ENCODE measurements around the gene UQCRHL. TPM values are rescaled to one million over a fixed set of nuclear protein-coding genes. Genes with fewer than 3 reads are reported as not detected.
A peak's percentile ranks its signal among the peaks of the same experiment; 100 is the strongest.

UQCRHL gene
- total and polyA plus RNA-seq, 2 of the 4 experiments (the other 2 are of a cell fraction) = 1.4 to 2.4 TPM

GRCh38 chr1:15757575-15758342, 49.7 kb downstream of the UQCRHL start:
- Histone ChIP-seq H2AK9ac (replicated peaks; ENCODE audit: low read depth, low read length, poor library complexity) (peak overlapping the region; percentile 93), H3K18ac (ENCODE audit: low read depth, low read length) (peak overlapping the region; percentile 48; the same call in 1 of the 2 replicates), H3K14ac (replicated peaks; ENCODE audit: low read depth, low read length) (peak overlapping the region; percentile 94), H3K27me3 (ENCODE audit: control insufficient read depth, insufficient read depth, low read length) (no peaks in the 10 kb centered on the region), H2BK120ac (ENCODE audit: low read depth, low read length) (peak overlapping the region; percentile 47), H2BK15ac (ENCODE audit: low read depth, low read length) (peak overlapping the region; percentile 89; the same call in 2 of the 3 replicates), H3K9me3 (ENCODE audit: control insufficient read depth, insufficient read depth, low read length) (no peaks in the 10 kb centered on the region), H4K8ac (ENCODE audit: low read depth in 2 of 2, low read length in 2 of 2) (peak overlapping the region; percentile 40 to 96), H2BK5ac (ENCODE audit: low read depth, low read length, poor library complexity, severe bottlenecking) (peak overlapping the region; percentile 23), H3K9me1 (ENCODE audit: insufficient read depth, low read length) (peaks cover 7% of the 10 kb centered on the region), H3K23ac (ENCODE audit: low read depth, low read length) (peak overlapping the region; percentile 87; the same call in 1 of the 2 replicates), H2BK20ac (ENCODE audit: low read depth, low read length) (no peak overlapping the region), H3K79me1 (ENCODE audit: low read depth in 1 of 2, low read length in 2 of 2) (peaks cover 8 to 36% of the 10 kb centered on the region in 2 experiments; a peak in 3 of 4 replicates), H3K56ac (ENCODE audit: extremely low read depth, insufficient read depth, low read length) (no peak overlapping the region), H2AFZ (replicated peaks; ENCODE audit: low read length, poor library complexity) (peak overlapping the region; percentile 94), H3K4me3 (ENCODE audit: insufficient read depth, low read depth, low read length) (peak overlapping the region; percentile 68), H4K5ac (ENCODE audit: low read depth, low read length) (peak overlapping the region; percentile 96), H3K4me2 (ENCODE audit: low read depth, low read length) (peak overlapping the region; percentile 84), H4K91ac (ENCODE audit: insufficient read depth, low read depth, low read length) (peak overlapping the region; percentile 93), H3K4ac (ENCODE audit: low read depth, low read length) (peak overlapping the region; percentile 84), H3K36me3 (ENCODE audit: control insufficient read depth, insufficient read depth, low read length) (no peaks in the 10 kb centered on the region; the same call in 1 of the 2 replicates), H2AK5ac (ENCODE audit: low read depth, low read length) (peak overlapping the region; percentile 54), H3K4me1 (ENCODE audit: control insufficient read depth, insufficient read depth, low read length) (peaks cover 17% of the 10 kb centered on the region), H3K9ac (ENCODE audit: low read depth, low read length) (peak overlapping the region; percentile 22), H4K20me1 (ENCODE audit: insufficient read depth, low read length) (peaks cover 20% of the 10 kb centered on the region), H3K27ac (ENCODE audit: insufficient read depth, low read length) (peak overlapping the region; percentile 39)
- no peak; the same call in 1 of the 2 replicates for TF ChIP-seq MAZ (IDR thresholded peaks at IDR 0.05; ENCODE audit: borderline replicate concordance, low read depth, low read length)
- TF ChIP-seq CEBPB (IDR thresholded peaks at IDR 0.05; ENCODE audit: low read depth, low read length) = no peak
- TF ChIP-seq, protein P1, sequence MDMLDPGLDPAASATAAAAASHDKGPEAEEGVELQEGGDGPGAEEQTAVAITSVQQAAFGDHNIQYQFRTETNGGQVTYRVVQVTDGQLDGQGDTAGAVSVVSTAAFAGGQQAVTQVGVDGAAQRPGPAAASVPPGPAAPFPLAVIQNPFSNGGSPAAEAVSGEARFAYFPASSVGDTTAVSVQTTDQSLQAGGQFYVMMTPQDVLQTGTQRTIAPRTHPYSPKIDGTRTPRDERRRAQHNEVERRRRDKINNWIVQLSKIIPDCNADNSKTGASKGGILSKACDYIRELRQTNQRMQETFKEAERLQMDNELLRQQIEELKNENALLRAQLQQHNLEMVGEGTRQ (IDR thresholded peaks at IDR 0.05; ENCODE audit: low read depth, low read length) = no peak
- TF ChIP-seq FOS (IDR thresholded peaks at IDR 0.05; ENCODE audit: low read depth, low read length) = no peak
- TF ChIP-seq, protein P2, sequence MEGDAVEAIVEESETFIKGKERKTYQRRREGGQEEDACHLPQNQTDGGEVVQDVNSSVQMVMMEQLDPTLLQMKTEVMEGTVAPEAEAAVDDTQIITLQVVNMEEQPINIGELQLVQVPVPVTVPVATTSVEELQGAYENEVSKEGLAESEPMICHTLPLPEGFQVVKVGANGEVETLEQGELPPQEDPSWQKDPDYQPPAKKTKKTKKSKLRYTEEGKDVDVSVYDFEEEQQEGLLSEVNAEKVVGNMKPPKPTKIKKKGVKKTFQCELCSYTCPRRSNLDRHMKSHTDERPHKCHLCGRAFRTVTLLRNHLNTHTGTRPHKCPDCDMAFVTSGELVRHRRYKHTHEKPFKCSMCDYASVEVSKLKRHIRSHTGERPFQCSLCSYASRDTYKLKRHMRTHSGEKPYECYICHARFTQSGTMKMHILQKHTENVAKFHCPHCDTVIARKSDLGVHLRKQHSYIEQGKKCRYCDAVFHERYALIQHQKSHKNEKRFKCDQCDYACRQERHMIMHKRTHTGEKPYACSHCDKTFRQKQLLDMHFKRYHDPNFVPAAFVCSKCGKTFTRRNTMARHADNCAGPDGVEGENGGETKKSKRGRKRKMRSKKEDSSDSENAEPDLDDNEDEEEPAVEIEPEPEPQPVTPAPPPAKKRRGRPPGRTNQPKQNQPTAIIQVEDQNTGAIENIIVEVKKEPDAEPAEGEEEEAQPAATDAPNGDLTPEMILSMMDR (conservative IDR thresholded peaks at IDR 0.05; ENCODE audit: low read depth, low read length) = no peak
- ATAC-seq (ENCODE audit: low read depth) = 0 out of 2 replicates have a peak, but pooled peaks have one; percentile 6
- intact Hi-C loops (cut with micrococcal nuclease) = no loop called here
- DNase-seq = peak; percentile 12
- dilution Hi-C loops (cut with HindIII; ENCODE audit: low sequenced_read_pairs, unreplicated experiment) = no loop called here
- 28% methylated on average over 6 of the region's 24 CpGs; no CpG with 5 or more reads in 1 of the 2 experiments for WGBS, 2 experiments (ENCODE audit: extremely low coverage in 2 of 2, insufficient read length in 1 of 2)
- ChIA-PET POLR2A (ENCODE audit: unreplicated experiment) (no interaction called here), CTCF (no interaction called here)
- in situ Hi-C loops (cut with MboI; ENCODE audit: low sequenced_read_pairs) = no loop called here
- BruUV-seq (replicated peaks) = no TSS peak

All from IMR-90 (cell line).